Measurements from ENCODE around the gene CYP4V2.
"Not testable (repeated sequence)": the region's sequence is repeated elsewhere in the genome, so short reads cannot be mapped to it uniquely, and the experiment has no call there.

Gene CYP4V2

GRCh38 chr4:186227744-186228513 lies 36.6 kb downstream of the CYP4V2 start:
- intact Hi-C loops (cut with micrococcal nuclease): no loop called here
- Mint-ChIP-seq H3K9me3 (peaks cover 26% of the 10 kb centered on the region), H3K36me3 (ENCODE audit: low read depth) (no peaks in the 10 kb centered on the region), H3K4me1 (ENCODE audit: low read depth) (no peaks in the 10 kb centered on the region), H3K27ac (no peak overlapping the region), H3K4me3 (no peak overlapping the region), H3K27me3 (no peaks in the 10 kb centered on the region)

- H3K36me3 Mint-ChIP-seq (ENCODE audit: low read depth): no peaks in the 10 kb centered on the region
- peaks cover 26% of the 10 kb centered on the region for H3K9me3 Mint-ChIP-seq
- H3K4me3 Mint-ChIP-seq: no peak overlapping the region
- H3K27me3 Mint-ChIP-seq: no peaks in the 10 kb centered on the region
- no peak overlapping the region for H3K27ac Mint-ChIP-seq
- intact Hi-C loops (cut with micrococcal nuclease): no loop called here
- H3K4me1 Mint-ChIP-seq (ENCODE audit: low read depth): no peaks in the 10 kb centered on the region
Measured at GRCh38 chr4:186228514-186228894, 37.1 kb downstream of the CYP4V2 start.

GRCh38 chr4:186234367-186234766 lies 43.0 kb downstream of the CYP4V2 start:
- H3K4me1 Mint-ChIP-seq (ENCODE audit: low read depth): no peaks in the 10 kb centered on the region
- H3K36me3 Mint-ChIP-seq (ENCODE audit: low read depth): no peaks in the 10 kb centered on the region
- intact Hi-C loops (cut with micrococcal nuclease): no loop called here
- peaks cover 8% of the 10 kb centered on the region for H3K9me3 Mint-ChIP-seq
- H3K4me3 Mint-ChIP-seq: no peak overlapping the region
- no peak overlapping the region for H3K27ac Mint-ChIP-seq
- H3K27me3 Mint-ChIP-seq: no peaks in the 10 kb centered on the region

GRCh38 chr4:186236126-186236525 lies 44.8 kb downstream of the CYP4V2 start:
- Mint-ChIP-seq H3K36me3 (ENCODE audit: low read depth) (no peaks in the 10 kb centered on the region), H3K9me3 (peaks cover 8% of the 10 kb centered on the region), H3K4me1 (ENCODE audit: low read depth) (no peaks in the 10 kb centered on the region), H3K27ac (no peak overlapping the region), H3K27me3 (no peaks in the 10 kb centered on the region), H3K4me3 (no peak overlapping the region)
- intact Hi-C loops (cut with micrococcal nuclease): no loop called here

- Mint-ChIP-seq H3K27me3 (no peaks in the 10 kb centered on the region), H3K4me1 (ENCODE audit: low read depth) (no peaks in the 10 kb centered on the region), H3K9me3 (peaks cover 8% of the 10 kb centered on the region), H3K36me3 (ENCODE audit: low read depth) (no peaks in the 10 kb centered on the region), H3K27ac (no peak overlapping the region), H3K4me3 (no peak overlapping the region)
- intact Hi-C loops (cut with micrococcal nuclease): no loop called here
Measured at GRCh38 chr4:186240452-186240847, 49.1 kb downstream of the CYP4V2 start.

- Mint-ChIP-seq H3K27ac (no peak overlapping the region), H3K27me3 (no peaks in the 10 kb centered on the region), H3K4me1 (ENCODE audit: low read depth) (no peaks in the 10 kb centered on the region), H3K4me3 (no peak overlapping the region), H3K36me3 (ENCODE audit: low read depth) (no peaks in the 10 kb centered on the region), H3K9me3 (peaks cover 8% of the 10 kb centered on the region)
- intact Hi-C loops (cut with micrococcal nuclease): no loop called here
Measured at GRCh38 chr4:186240848-186241491, 49.6 kb downstream of the CYP4V2 start.

- H3K27ac Mint-ChIP-seq: no peak overlapping the region
- intact Hi-C loops (cut with micrococcal nuclease): no loop called here
- no peak overlapping the region for H3K4me3 Mint-ChIP-seq
- H3K27me3 Mint-ChIP-seq: no peaks in the 10 kb centered on the region
- peaks cover 8% of the 10 kb centered on the region for H3K9me3 Mint-ChIP-seq
- H3K36me3 Mint-ChIP-seq (ENCODE audit: low read depth): no peaks in the 10 kb centered on the region
- no peaks in the 10 kb centered on the region for H3K4me1 Mint-ChIP-seq (ENCODE audit: low read depth)
Measured at GRCh38 chr4:186241616-186242015, 50.2 kb downstream of the CYP4V2 start.

GRCh38 chr4:186242031-186242430 lies 50.7 kb downstream of the CYP4V2 start:
- H3K4me1 Mint-ChIP-seq (ENCODE audit: low read depth); H3K27ac Mint-ChIP-seq; H3K4me3 Mint-ChIP-seq; H3K27me3 Mint-ChIP-seq; intact Hi-C loops (cut with micrococcal nuclease); H3K36me3 Mint-ChIP-seq (ENCODE audit: low read depth); H3K9me3 Mint-ChIP-seq: not testable (repeated sequence)

GRCh38 chr4:186243331-186243730 lies 52.0 kb downstream of the CYP4V2 start:
- H3K4me3 Mint-ChIP-seq: no peak overlapping the region
- H3K36me3 Mint-ChIP-seq (ENCODE audit: low read depth): no peaks in the 10 kb centered on the region
- H3K9me3 Mint-ChIP-seq: peaks cover 4% of the 10 kb centered on the region
- no peaks in the 10 kb centered on the region for H3K27me3 Mint-ChIP-seq
- intact Hi-C loops (cut with micrococcal nuclease): no loop called here
- no peaks in the 10 kb centered on the region for H3K4me1 Mint-ChIP-seq (ENCODE audit: low read depth)
- no peak overlapping the region for H3K27ac Mint-ChIP-seq

- no peaks in the 10 kb centered on the region for H3K4me1 Mint-ChIP-seq (ENCODE audit: low read depth)
- H3K27ac Mint-ChIP-seq: no peak overlapping the region
- H3K4me3 Mint-ChIP-seq: no peak overlapping the region
- no peaks in the 10 kb centered on the region for H3K27me3 Mint-ChIP-seq
- intact Hi-C loops (cut with micrococcal nuclease): no loop called here
- H3K36me3 Mint-ChIP-seq (ENCODE audit: low read depth): no peaks in the 10 kb centered on the region
- H3K9me3 Mint-ChIP-seq: no peaks in the 10 kb centered on the region
Measured at GRCh38 chr4:186244835-186245234, 53.5 kb downstream of the CYP4V2 start.

- H3K4me1 Mint-ChIP-seq (ENCODE audit: low read depth); H3K36me3 Mint-ChIP-seq (ENCODE audit: low read depth); H3K27ac Mint-ChIP-seq; H3K27me3 Mint-ChIP-seq; H3K4me3 Mint-ChIP-seq; H3K9me3 Mint-ChIP-seq; intact Hi-C loops (cut with micrococcal nuclease): not testable (repeated sequence)
Measured at GRCh38 chr4:186247062-186247752, 55.8 kb downstream of the CYP4V2 start.

- Mint-ChIP-seq H3K27ac (no peak overlapping the region), H3K4me3 (no peak overlapping the region), H3K36me3 (ENCODE audit: low read depth) (no peaks in the 10 kb centered on the region), H3K27me3 (no peaks in the 10 kb centered on the region), H3K4me1 (ENCODE audit: low read depth) (no peaks in the 10 kb centered on the region), H3K9me3 (no peaks in the 10 kb centered on the region)
- intact Hi-C loops (cut with micrococcal nuclease): no loop called here
Measured at GRCh38 chr4:186248643-186249042, 57.3 kb downstream of the CYP4V2 start.

GRCh38 chr4:186249785-186250754 lies 58.7 kb downstream of the CYP4V2 start:
- intact Hi-C loops (cut with micrococcal nuclease): no loop called here

More at GRCh38 chr4:186249785-186250754, 58.7 kb downstream of the CYP4V2 start:
- no peaks in the 10 kb centered on the region for H3K9me3 Mint-ChIP-seq
- no peaks in the 10 kb centered on the region for H3K27me3 Mint-ChIP-seq
- H3K36me3 Mint-ChIP-seq (ENCODE audit: low read depth): no peaks in the 10 kb centered on the region
- H3K4me1 Mint-ChIP-seq (ENCODE audit: low read depth): no peaks in the 10 kb centered on the region
- no peak overlapping the region for H3K27ac Mint-ChIP-seq
- no peak overlapping the region for H3K4me3 Mint-ChIP-seq

Measured in dendritic cell treated with granulocyte-macrophage colony-stimulating factor and Interleukin-4, amounts not matched to agents 40 ng/mL and 50 ng/mL, for 4 days (primary cell).